Natural killer cell (primary cell): ENCODE measurements around the gene DCAF16. TPM values are rescaled to one million over a fixed set of nuclear protein-coding genes. Genes with fewer than 3 reads are reported as not detected.

Source experiments
- ATAC-seq, 3 donors: fragments of 150-1000 bp in 2 of 3; fragments of 200-7000 bp in 1 of 3; cut with Tn5 transposase; 1 replicate in 1 of 3; 2 replicates in 2 of 3; pipeline ENCODE4 v1.10.0; 2021; ENCODE audit warnings: mild to moderate bottlenecking in 2 of 3, moderate library complexity in 2 of 3
- DNase-seq, 2 donors: peaks; one replicate each; pipeline versions ENCODE4 v3.0.0 to v3.0.0-alpha.2; 2013 to 2021; ENCODE audit warnings: mixed read lengths in 1 of 2
- H3K27ac ChIP-seq: one replicate; pipeline ENCODE4 v1.5.1; 2013; ENCODE audit warnings: mild to moderate bottlenecking, low read length
- H3K27me3 ChIP-seq: one replicate; pipeline ENCODE4 v1.6.1; 2013; ENCODE audit warnings: low read length; ENCODE audit not compliant: control insufficient read depth, insufficient read depth
- H3K36me3 ChIP-seq: one replicate; pipeline ENCODE4 v1.6.1; 2013; ENCODE audit warnings: low read length; ENCODE audit not compliant: control insufficient read depth, insufficient read depth
- H3K4me1 ChIP-seq: one replicate; pipeline ENCODE4 v1.6.1; 2013; ENCODE audit warnings: low read length; ENCODE audit not compliant: control insufficient read depth, insufficient read depth
- H3K4me3 ChIP-seq: one replicate; pipeline ENCODE4 v1.5.1; 2013; ENCODE audit warnings: low read length
- H3K9me3 ChIP-seq: one replicate; pipeline ENCODE4 v1.6.1; 2013; ENCODE audit warnings: low read length; ENCODE audit not compliant: control insufficient read depth, insufficient read depth
- H3K27ac Mint-ChIP-seq, 2 donors: one replicate each; pipeline ENCODE4 v1.8.0; 2022; ENCODE audit warnings: mild to moderate bottlenecking in 2 of 2, mixed read lengths in 2 of 2, moderate library complexity in 1 of 2
- H3K27me3 Mint-ChIP-seq, 2 donors: one replicate each; pipeline ENCODE4 v1.8.0; 2022; ENCODE audit warnings: low read depth in 2 of 2, mixed read lengths in 2 of 2
- H3K36me3 Mint-ChIP-seq: one replicate; pipeline ENCODE4 v1.8.0; 2022; ENCODE audit warnings: mixed read lengths
- H3K4me1 Mint-ChIP-seq, 2 donors: one replicate each; pipeline ENCODE4 v1.8.0; 2022; ENCODE audit warnings: mixed read lengths in 2 of 2
- H3K4me3 Mint-ChIP-seq: one replicate; pipeline ENCODE4 v1.8.0; 2022; ENCODE audit warnings: mild to moderate bottlenecking, moderate library complexity, mixed read lengths
- H3K9me3 Mint-ChIP-seq, 2 donors: one replicate each; pipeline ENCODE4 v1.8.0; 2022; ENCODE audit warnings: mixed read lengths in 2 of 2
- WGBS: methylation state at CpG from one replicate; pipeline ENCODE4 v1.1.7; 2013; ENCODE audit warnings: missing lambda C conversion rate; ENCODE audit not compliant: insufficient coverage; 5-methylcytosine and 5-hydroxymethylcytosine counted together
- intact Hi-C: fragments of 100-400 bp; cut with micrococcal nuclease; formaldehyde crosslinking; loops from one replicate; pipeline ENCODE4 v1.14.2; 2022
- total RNA-seq, 4 donors: library from RNA; stranded (reverse); fragments of 120-200 nt in 1 of 4; gene quantifications; one replicate each; pipeline versions ENCODE4 v1.2.3 to v1.2.4, GENCODE V29; 2013 to 2022
- TF ChIP-seq, protein P1 (sequence below): fragments of 200-600 bp; IDR thresholded peaks from one replicate; pipeline ENCODE4 v1.8.0; 2022; ENCODE audit warnings: antibody characterized with exemption

Gene DCAF16
- total RNA-seq, 3 donors from 2014 or later (not counting 1 experiment from before 2014, with no cell fraction given): 73.9 to 93.8 (median 90.3) TPM

DNA sequence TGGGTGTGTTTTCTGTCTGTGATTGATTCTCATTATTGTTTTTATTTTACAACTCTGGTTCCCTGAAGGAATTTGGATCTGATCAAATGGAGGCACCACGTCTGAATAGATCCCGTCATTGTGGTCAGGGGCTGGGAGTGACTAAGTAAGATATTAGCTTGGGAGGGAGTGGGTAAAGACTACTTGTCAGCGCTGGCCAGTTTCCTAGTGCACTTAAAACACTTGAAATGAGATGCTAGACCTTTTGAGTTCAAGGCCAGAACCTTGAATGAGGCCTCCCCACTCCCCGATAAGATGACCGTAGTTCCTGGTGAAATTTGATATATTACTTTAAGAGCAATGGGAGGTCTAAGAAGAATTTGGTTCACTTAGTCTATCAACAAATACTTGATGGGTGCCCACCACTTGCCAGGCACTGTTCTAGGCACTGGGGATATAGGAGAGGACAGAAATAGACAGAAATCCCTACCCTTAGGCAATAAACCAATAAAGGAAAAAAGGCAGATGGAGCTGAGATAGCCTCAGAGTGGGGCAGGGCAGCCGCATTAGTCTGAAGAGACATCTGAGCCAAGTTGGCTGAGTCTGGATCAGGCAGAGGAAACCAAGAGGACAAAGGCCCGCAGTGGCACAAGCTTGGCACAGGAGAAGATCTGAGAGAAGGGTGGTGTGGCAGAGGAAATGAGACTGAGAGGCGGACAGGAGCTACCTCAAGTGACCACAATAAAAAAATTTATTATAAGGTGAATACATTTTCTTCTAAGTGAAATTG is 41.0 kb downstream of the DCAF16 start:
- Histone ChIP-seq H3K4me1 (no peaks in the 10 kb centered on the region), H3K27me3 (no peaks in the 10 kb centered on the region), H3K4me3 (no peak overlapping the region), H3K36me3 (no peaks in the 10 kb centered on the region), H3K27ac (no peak overlapping the region), H3K9me3 (no peaks in the 10 kb centered on the region)
- no peaks in the 10 kb centered on the region for H3K36me3 Mint-ChIP-seq
- no peak overlapping the region for H3K27ac Mint-ChIP-seq
- intact Hi-C loops: loop anchor here (5.0 kb wide), 1 partner anchor 43 kb away; the partner anchor contains the start of genes DCAF16 and NCAPG
- peaks cover 0 to 12% of the 10 kb centered on the region in 2 donors for H3K27me3 Mint-ChIP-seq
- H3K9me3 Mint-ChIP-seq: no peaks in the 10 kb centered on the region
- WGBS: 80% methylated on average over 7 of the region's 8 CpGs
- no peak overlapping the region for H3K4me3 Mint-ChIP-seq
- H3K4me1 Mint-ChIP-seq: peaks cover 12% of the 10 kb centered on the region in 2 donors
- TF ChIP-seq, protein P1, sequence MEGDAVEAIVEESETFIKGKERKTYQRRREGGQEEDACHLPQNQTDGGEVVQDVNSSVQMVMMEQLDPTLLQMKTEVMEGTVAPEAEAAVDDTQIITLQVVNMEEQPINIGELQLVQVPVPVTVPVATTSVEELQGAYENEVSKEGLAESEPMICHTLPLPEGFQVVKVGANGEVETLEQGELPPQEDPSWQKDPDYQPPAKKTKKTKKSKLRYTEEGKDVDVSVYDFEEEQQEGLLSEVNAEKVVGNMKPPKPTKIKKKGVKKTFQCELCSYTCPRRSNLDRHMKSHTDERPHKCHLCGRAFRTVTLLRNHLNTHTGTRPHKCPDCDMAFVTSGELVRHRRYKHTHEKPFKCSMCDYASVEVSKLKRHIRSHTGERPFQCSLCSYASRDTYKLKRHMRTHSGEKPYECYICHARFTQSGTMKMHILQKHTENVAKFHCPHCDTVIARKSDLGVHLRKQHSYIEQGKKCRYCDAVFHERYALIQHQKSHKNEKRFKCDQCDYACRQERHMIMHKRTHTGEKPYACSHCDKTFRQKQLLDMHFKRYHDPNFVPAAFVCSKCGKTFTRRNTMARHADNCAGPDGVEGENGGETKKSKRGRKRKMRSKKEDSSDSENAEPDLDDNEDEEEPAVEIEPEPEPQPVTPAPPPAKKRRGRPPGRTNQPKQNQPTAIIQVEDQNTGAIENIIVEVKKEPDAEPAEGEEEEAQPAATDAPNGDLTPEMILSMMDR: no peak
- no peak for DNase-seq
- no peak for ATAC-seq

DNA sequence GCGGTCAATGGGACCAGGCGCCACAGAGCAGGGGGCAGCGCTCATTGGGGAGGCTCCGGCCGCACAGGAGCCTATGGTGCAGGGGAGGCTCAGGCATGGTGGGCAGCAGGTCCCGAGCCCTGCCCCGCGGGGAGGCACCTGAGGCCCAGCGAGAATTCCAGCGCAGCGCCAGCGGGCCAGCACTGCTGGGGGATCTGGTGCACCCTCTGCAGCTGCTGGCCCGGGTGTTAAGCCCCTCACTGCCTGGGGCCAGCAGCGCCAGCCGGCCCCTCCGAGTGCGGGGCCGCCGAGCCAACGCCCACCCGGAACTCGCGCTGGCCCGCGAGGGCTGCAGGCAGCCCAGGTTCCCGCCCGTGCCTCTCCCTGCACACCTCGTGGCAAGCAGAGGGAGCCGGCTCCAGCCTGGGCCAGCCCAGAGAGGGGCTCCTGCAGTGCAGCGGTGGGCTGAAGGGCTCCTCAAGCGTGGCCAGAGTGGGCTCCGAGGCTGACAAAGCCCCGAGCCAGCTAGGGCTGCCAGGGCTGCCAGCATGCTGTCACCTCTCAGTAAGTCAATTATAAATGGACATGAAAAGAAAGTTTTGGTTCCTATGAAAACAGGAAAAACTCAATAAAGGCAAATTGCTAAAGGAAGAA is 43.6 kb downstream of the DCAF16 start:
- WGBS: 96% methylated on average over 33 of the region's 33 CpGs
- no peaks in the 10 kb centered on the region for H3K9me3 Mint-ChIP-seq

DNA sequence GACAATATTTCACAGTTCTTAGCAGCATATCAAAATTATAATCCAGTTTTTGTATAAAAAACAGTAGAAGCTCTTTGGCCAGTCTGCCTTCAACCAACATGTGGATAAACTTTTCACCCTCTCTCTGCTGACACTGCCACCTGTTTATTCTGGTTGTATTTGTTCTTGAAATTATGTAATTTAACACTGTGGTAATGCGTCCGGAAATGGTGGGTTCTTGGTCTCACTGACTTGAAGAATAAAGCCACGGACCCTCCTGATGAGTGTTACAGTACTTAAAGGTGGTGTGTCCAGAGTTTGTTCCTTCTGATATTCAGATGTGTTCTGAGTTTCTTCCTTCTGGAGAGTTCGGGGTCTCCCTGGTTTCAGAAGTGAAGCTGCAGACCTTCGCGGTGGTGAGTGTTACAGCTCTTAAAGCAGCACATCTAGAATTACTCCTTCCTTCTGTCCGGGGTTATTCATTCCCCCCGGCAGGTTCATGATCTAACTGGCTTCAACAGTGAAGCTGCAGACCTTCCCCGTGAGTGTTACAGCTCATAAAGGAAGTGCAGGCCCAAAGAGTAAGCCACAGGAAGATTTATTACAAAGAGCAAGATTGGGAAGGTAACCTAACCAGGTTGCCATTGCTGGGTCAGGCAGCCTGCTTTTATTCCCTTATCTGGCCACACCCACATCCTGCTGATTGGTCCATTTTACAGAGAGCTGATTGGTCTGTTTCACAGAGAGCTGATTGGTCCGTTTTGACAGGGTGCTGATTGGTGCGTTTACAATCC is 44.9 kb downstream of the DCAF16 start:
- Mint-ChIP-seq H3K27me3 (peaks cover 0 to 6% of the 10 kb centered on the region in 2 donors), H3K36me3 (no peaks in the 10 kb centered on the region), H3K9me3 (no peaks in the 10 kb centered on the region), H3K27ac (peak overlapping the region; percentile 71 to 77), H3K4me1 (peaks cover 12% of the 10 kb centered on the region in 2 donors), H3K4me3 (peak overlapping the region; percentile 76)
- DNase-seq: no peak
- WGBS: 27% methylated on average over 11 of the region's 11 CpGs
- intact Hi-C loops: loop anchor here (5.0 kb wide), 1 partner anchor 47 kb away; the partner anchor contains the start of genes DCAF16 and NCAPG
- no peaks in the 10 kb centered on the region for H3K27me3 ChIP-seq
- H3K27ac ChIP-seq: no peak overlapping the region
- ATAC-seq: peak; percentile 74 to 88 (median 82)
- no peak overlapping the region for H3K4me3 ChIP-seq
- no peaks in the 10 kb centered on the region for H3K4me1 ChIP-seq
- TF ChIP-seq, protein P1: no peak
- no peaks in the 10 kb centered on the region for H3K9me3 ChIP-seq
- no peaks in the 10 kb centered on the region for H3K36me3 ChIP-seq

More for the DNA sequence above, 43.6 kb downstream of the DCAF16 start:
- Histone ChIP-seq H3K9me3 (no peaks in the 10 kb centered on the region), H3K27me3 (no peaks in the 10 kb centered on the region), H3K4me1 (no peaks in the 10 kb centered on the region), H3K4me3 (no peak overlapping the region), H3K36me3 (no peaks in the 10 kb centered on the region), H3K27ac (no peak overlapping the region)
- Mint-ChIP-seq H3K4me3 (no peak overlapping the region), H3K27me3 (peaks cover 0 to 11% of the 10 kb centered on the region in 2 donors), H3K36me3 (no peaks in the 10 kb centered on the region), H3K27ac (no peak overlapping the region), H3K4me1 (peaks cover 12% of the 10 kb centered on the region in 2 donors)
- DNase-seq: no peak
- TF ChIP-seq, protein P1: no peak
- intact Hi-C loops: loop anchor here (5.0 kb wide), 1 partner anchor 45 kb away; the partner anchor contains the start of genes DCAF16 and NCAPG
- no peak for ATAC-seq
